ENCODE measurements around the gene CAMKK1.
"Not testable (repeated sequence)": the region's sequence is repeated elsewhere in the genome, so short reads cannot be mapped to it uniquely, and the experiment has no call there.

CAMKK1 gene

GRCh38 chr17:3873862-3874261 is 19.0 kb downstream of the CAMKK1 start:
- DNase-seq = no peak

GRCh38 chr17:3870871-3871306 is 22.0 kb downstream of the CAMKK1 start:
- no peak for DNase-seq

- no peak for DNase-seq
Observed at GRCh38 chr17:3867606-3868005, 25.2 kb downstream of the CAMKK1 start.

- no peak for DNase-seq
Observed at GRCh38 chr17:3867106-3867505, 25.7 kb downstream of the CAMKK1 start.

- DNase-seq = no peak
Observed at GRCh38 chr17:3866276-3866675, 26.6 kb downstream of the CAMKK1 start.

- no peak for DNase-seq
Observed at GRCh38 chr17:3865176-3865575, 27.7 kb downstream of the CAMKK1 start.

GRCh38 chr17:3864534-3864933 is 28.3 kb downstream of the CAMKK1 start:
- DNase-seq = no peak

- no peak for DNase-seq
Observed at GRCh38 chr17:3861761-3862681, 30.8 kb downstream of the CAMKK1 start.

- DNase-seq = no peak
Observed at GRCh38 chr17:3860939-3861700, 31.7 kb downstream of the CAMKK1 start.

- no peak for DNase-seq
Observed at GRCh38 chr17:3859940-3860339, 32.9 kb downstream of the CAMKK1 start.

- no peak for DNase-seq
Observed at GRCh38 chr17:3857261-3858105, 35.4 kb downstream of the CAMKK1 start.

GRCh38 chr17:3854204-3854603 is 38.6 kb downstream of the CAMKK1 start:
- DNase-seq = not testable (repeated sequence)

GRCh38 chr17:3852561-3852960 is 40.3 kb downstream of the CAMKK1 start:
- peak; percentile 10 for DNase-seq

- no peak for DNase-seq
Observed at GRCh38 chr17:3851461-3852100, 41.3 kb downstream of the CAMKK1 start.

GRCh38 chr17:3848229-3848835 is 44.5 kb downstream of the CAMKK1 start:
- DNase-seq = peak; percentile 34

- no peak for DNase-seq
Observed at GRCh38 chr17:3847165-3847670, 45.6 kb downstream of the CAMKK1 start.

GRCh38 chr17:3846437-3847164 is 46.3 kb downstream of the CAMKK1 start:
- no peak for DNase-seq

- peak; percentile 89 for DNase-seq
Observed at GRCh38 chr17:3845621-3846436, 47.0 kb downstream of the CAMKK1 start, which contains the start of gene NCBP3. Gene NCBP3, minus strand, starts transcription at chr17:3846246. Its CDS starts 23 bp downstream, at chr17:3846223.

GRCh38 chr17:3845291-3845620 is 47.6 kb downstream of the CAMKK1 start:
- no peak for DNase-seq

- not testable (repeated sequence) for DNase-seq
Observed at GRCh38 chr17:3844556-3844955, 48.3 kb downstream of the CAMKK1 start.
